Inflammatory macrophage treated with lipopolysaccharide for 4 hours (primary cell): ENCODE results near the gene C1orf159.
"Not testable (repeated sequence)": the region's sequence is repeated elsewhere in the genome, so short reads cannot be mapped to it uniquely, and the experiment has no call there.

Source experiments
- DNase-seq: peaks from one replicate; pipeline ENCODE4 v3.0.0-alpha.2; 2020

The C1orf159 gene

DNA sequence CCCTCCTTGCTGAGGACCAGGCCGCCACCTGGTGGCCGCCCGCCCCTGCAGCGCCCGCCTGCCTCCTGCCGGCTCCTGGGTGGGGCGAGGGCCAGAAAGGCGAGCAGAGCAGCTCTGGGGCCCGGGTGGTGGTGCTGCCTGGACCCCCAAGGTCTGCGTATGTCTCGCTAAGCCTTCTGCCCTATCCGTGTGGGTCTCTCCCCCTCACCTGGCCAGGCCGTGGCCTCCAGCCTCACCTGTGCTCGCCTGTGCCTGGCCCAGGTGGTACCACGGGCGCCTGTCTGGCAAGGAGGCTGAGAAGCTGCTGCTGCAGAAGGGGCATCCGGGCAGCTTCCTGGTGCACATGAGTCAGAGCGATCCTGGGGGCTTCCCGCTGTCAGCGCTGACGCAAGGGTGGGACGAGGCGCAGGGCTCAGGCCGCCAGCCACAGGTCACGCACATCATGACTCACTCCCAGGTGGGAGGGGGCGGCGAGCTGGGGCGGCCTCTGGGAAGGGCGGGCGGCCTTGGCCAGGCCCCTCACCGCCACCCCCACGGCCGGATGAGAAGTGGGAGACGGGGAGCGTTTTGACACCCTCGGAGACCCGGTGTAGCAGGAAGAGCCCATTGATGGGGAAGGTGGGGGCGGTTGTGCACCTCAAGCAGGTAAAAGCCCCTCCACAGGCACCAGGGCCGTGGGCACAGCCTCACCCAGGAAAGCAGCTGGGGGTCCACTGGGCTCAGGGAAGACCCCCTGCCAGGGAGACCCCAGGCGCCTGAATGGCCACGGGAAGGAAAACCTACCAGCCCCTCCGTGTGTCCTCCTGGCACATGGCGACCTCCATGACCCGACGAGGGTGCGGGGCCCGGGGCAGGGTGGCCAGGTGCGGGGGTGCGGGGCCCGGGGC lies 51.7 kb downstream of the C1orf159 start:
- peak; percentile 84 for DNase-seq

DNA sequence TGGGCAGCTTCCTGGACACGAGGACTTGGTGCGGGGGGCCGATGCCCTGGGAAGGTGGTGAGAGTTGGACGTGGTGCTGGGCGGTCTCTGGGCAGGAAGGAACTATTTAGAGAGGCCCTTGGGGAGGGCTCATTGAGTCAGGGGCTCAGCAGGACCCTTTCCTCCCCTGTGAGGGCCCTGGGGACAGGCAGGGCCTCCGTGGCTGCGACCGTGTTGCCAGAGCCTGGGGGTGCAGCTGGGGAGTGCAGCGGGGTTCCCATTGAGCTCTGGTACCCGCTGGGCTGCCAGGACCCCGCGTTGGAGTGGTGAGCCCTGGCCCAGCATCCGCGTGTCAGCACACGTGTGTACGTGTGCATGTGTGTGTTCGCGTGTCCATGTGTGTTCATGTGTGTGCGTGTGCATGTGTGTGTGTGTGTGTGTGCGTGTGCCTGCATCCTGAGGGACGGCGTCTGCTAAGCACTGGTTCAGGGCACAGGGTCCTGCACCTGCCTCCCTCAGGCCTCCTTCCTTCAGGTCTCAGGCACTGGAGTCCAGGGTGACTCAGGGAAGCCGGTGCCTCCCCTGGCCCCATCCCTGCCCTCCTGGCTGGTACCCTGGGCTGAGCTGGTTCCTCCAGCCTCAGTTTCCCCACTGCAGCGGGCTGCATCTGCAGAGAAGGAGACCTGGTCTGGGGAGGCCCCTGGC lies 52.5 kb downstream of the C1orf159 start:
- no peak for DNase-seq

DNA sequence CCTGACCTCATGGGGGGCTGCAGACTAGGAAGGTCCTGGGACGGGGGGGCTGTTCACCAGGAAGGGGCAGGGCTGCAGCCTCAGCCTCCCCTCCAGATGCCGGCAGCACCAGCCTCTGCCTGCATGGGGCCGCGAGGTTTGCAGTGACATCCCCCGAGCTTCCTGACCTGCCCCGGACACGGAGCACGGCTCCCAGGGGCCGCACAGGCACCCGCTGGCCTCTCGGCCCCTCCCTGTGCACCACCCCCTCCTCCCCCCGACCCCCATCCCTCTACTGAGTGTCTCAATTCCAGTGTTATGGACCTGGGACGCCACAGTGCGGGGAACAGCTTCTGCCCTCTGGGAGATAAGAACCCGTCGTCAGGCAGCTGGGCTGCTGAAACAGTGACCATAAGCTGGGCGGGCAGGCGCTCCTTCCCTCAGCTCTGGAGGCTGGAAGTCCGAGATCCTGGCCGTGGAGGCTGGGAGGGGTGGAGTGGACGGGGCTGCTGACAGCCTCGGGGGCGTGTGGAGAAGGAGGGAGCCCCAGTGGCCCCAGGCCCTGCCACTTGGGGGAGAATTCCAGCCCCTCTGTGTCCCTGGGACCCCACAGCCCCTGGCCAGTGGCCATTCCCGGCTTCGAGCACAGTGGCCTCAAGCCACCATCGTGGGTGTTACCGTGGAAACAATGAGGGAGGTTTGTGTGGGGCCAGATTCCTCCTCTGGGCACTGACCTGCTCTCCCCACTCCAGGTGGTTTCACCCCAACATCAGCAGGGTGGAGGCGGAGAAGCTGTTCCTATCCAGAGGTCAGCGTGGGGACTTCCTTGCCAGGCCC lies 53.3 kb downstream of the C1orf159 start:
- no peak for DNase-seq

DNA sequence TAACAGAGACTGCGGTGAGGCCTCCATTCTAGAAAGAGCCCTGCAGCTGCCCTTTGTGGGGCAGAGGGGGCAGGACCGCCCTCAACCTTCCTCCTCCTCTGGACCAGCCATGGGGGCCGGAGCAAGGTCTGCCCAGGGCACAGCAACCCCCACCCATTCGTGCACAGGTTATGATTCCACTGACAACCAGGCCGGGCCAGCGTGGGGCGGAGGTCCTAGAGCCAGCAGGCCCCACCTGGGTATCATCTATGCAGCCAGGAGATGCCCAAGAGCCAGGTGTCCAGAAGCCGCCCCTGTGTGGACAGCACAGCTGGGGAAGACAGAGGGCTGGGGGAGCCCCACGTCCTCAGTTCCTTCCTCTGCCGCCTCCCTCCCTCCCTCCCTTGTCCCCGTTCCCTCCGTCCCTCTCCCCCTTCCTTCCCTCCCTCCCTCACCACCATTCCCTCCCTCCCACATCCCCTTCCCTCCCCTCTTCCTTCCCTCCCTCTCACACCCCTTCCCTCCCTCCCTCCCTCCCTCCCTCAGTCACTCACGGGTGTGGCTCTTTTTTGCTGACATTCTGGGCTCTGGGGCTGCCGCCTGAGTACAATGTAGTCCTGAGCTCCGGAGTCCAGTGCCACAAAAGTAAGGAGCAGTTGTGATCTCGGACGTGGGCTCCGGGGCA lies 54.1 kb downstream of the C1orf159 start:
- peak; percentile 31 for DNase-seq

DNA sequence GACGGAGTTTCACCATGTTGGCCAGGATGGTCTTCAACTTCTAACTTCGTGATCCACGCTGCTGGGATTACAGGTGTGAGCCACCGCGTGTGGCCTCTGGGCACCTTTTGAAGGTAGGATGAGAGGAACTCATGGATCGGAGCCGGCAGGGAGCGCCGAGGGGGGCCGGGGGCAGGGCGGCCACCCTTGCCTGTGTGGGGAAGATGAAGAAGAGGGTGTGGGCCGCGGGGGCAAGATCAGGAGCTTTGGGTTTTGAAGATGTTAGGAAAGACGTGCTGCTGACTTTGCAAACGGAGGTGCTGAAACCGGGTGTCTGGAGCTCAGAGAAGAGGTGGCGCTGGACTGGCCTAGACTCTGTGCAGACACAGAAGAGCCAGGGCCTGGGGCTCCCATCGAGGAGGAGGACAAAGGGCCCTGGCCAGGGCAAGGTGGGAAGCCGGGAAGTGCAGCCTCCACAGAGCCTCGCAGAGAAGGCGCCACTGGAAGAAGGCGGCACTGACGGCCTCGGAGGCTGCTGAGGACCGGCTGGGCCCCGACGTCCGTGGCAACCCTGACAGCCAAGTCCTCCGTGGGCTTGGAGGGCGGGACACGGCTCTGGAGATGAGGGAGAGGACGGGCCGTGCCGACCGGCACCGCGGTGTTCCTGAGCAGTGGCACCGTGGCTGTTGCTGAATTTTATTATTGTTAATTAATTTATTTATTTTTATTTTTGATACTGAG lies 55.4 kb downstream of the C1orf159 start:
- DNase-seq = no peak

DNA sequence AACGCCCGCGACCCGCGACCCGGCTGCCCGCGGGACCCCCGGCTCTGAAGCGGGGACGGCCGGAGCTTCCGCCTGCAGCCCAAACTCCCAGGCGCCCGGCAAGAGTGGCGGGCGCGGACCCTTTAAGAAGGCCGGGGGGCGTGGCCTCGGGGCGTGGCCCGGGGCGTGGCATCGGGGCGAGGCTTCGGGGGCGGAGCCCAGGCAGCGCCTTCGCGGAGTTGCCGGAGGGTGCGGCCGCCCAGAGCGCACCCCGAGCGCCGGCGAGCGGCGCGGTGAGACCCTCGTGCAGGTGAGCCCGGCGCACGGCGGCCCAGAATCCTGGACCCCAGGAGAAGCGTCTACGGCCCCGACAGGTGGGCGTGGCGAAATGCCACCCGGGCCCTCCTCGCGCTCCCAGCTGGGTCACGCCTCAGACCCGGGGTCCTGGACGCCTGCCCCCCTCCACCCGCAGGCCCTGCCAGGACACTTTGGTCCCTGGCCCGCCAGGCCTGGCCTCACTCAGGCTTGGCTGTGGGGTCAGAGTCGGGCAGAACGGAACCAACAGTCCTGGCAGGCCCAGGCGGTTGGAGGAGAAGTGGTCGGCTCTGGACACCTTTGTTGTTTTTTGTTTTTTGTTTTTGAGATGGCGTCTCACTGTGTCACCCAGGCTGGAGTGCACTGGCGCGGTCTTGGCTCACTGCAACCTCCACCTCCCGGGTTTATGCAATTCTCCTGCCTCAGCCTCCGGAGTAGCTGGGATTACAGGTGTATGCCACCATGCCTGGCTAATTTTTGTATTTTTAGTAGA lies 56.2 kb downstream of the C1orf159 start:
- DNase-seq = peak; percentile 86

DNA sequence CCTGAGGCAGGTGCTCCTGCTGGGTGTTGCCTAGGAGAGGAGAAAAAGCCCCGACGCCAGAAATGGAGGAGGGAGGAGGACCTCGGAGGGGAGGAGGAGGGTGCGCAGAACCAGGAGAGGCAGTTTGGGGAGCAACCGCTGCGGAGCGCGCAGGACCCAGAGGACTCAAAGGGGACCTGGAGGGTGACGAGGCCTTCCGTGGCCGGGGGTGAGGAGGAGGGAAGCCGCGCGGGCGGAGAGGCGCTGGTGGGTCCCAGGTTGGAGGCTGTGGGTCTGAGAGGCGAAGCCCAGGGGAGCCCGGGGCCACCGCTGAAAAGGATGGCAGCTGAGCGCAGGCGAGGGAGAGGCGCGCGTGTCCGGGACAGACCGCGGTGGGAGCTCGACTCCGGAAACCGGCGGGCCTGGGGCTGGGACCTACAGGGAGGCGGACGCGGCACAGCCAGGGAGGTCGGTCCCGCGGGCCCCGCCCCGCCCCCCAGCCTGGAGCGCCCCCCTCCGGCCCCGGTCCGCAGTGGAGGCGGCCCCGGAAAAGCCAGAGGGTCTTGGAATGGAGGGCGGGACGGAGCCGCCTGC lies 56.9 kb downstream of the C1orf159 start:
- DNase-seq = no peak

DNA sequence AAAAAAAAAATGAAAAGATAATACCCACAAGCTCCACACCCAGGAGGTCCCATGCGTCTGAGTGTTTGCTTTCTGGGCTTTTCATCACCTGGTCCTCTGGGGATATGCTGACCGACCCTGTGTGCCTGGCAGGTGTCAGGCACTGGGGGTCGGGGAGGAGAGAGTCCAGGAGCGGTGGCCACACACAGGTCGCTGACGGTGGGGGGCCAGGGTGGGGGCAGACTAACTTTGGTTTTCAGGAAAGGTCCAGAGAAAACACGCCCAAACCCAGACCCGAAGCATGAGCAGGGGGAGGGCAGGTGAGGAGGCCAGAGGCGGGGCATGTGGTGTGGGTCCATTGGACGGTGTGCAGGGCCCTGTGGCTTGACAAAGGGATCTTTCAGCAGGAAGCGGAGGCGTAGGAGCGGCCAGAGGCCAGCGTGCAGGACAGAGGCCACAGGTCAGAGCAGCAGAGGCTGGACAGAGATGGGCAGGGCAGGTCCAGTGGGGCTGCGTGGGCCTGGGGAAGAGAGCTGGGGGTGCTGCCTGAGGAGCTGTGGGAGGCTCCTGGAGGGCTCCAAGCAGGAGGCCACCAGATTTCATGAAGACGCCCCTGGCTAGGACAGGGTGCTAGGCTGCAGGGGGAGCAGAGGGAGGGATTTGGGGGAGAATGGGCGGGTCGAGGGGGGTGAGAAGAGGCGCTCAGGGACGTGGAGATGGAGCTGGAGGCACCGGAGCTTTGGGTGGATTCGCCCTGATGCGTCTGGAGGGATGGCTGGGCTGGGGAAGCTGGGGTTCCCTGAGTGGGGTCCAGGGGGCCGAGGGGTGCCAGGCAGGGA lies 57.6 kb downstream of the C1orf159 start:
- DNase-seq = no peak

DNA sequence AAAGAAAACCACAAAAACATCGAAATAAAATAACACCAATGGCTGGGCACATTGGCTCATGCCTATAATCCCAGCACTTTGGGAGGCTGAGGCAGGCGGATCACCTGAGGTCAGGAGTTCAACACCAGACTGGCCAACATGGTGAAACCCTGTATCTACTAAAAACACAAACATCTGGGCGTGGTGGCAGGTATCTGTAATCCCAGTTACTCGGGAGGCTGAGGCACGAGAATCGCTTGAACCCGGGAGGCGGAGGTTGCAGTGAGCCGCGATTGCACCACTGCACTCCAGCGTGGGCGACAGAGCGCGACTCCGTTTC lies 58.2 kb downstream of the C1orf159 start:
- DNase-seq = not testable (repeated sequence)

DNA sequence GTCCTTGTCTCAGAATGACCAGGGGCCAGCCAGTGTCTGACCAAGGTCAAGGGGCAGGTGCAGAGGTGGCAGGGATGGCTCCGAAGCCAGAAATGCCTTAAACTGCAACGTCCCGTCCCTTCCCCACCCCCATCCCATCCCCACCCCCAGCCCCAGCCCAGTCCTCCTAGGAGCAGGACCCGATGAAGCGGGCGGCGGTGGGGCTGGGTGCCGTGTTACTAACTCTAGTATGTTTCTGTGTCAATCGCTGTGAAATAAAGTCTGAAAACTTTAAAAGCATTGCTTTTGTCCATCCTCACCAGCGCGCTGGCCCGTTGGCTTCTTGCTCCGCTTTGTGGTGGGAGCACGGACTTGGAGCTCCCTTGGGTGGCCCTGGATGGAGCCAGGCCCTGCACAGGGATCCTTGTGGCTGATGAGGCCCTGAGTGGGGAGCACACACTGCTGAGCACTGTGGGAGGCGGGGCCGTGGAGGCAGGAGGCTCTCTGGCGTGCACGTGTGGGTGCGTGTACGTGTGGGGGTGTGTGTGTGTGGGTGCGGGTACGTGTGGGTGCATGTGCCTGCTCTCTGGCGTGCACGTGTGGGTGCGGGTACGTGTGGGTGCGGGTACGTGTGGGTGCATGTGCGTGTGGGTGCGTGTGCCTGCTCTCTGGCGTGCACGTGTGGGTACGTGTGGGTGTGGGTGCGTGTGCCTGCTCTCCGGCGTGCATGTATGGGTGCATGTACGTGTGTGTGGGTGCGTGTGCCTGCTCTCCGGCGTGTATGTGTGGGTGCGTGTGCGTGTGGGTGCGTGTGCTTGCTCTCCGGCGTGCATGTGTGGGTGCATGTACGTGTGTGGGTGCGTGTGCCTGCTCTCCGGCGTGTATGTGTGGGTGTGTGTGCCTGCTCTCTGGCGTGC lies 59.8 kb downstream of the C1orf159 start:
- DNase-seq = no peak

DNA sequence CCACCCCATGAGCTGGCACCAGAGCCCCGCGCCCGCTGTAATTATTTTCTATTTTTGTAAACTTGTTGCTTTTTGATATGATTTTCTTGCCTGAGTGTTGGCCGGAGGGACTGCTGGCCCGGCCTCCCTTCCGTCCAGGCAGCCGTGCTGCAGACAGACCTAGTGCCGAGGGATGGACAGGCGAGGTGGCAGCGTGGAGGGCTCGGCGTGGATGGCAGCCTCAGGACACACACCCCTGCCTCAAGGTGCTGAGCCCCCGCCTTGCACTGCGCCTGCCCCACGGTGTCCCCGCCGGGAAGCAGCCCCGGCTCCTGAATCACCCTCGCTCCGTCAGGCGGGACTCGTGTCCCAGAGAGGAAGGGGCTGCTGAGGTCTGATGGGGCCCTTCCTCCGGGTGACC lies 60.9 kb downstream of the C1orf159 start:
- no peak for DNase-seq

DNA sequence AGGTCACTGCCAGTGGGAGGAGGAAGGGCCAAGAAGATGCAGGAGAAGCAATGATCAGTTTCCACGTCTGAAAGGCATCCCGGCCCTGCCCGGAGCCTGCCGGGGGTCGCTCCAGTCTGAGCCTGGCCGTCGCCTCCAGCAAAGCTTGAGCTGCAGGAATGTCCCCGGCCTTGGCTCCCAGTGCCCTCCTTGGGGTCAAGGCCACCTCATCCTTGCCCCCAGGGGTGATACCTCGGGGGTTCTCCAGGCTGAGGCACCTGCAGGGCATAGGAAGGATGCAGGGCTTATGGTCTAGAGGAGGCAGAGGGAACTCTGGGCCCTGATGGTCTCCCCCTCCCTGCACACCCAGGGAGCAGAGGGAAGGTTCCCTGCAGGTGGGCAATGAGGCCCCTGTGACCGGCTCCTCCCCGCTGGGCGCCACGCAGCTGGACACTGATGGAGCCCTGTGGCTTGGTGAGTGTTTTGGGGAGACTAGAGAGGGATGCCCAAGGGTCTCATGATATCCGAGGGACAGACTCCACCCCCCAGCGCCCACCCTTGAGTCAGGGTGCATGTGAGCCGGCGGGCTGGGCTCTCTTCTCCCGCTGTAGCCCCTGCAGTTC lies 61.7 kb downstream of the C1orf159 start:
- DNase-seq = no peak

DNA sequence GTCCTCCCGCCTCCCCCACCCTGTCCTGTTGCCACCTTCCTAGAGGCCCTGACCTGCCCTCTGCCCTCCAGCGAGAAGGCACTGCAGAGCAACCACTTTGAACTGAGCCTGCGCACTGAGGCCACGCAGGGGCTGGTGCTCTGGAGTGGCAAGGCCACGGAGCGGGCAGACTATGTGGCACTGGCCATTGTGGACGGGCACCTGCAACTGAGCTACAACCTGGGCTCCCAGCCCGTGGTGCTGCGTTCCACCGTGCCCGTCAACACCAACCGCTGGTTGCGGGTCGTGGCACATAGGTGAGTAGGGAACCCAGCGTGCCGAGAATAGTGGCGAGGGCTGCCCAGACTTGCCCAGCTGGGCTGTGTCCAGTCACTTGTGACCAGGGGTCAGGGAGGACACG lies 62.2 kb downstream of the C1orf159 start:
- no peak for DNase-seq

DNA sequence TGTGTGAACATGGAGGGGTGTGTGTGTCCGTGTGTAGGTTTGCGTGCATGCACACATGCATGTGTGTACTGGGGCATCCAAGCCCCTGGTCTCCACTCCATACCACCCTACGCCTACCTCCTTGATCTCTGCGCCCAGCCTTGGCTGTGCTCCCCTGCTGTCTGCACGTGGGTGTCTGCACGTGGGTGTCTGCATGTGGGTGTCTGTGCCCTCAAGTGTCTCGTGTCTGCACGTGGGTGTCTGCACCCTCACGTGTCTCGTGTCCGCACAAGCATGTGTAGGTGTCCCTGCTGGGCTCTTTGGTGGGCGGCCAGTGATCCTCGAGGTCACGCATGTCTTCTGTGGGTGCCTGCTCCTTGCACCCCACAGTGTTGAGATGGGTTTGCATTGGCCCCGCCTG lies 62.9 kb downstream of the C1orf159 start:
- DNase-seq = no peak

DNA sequence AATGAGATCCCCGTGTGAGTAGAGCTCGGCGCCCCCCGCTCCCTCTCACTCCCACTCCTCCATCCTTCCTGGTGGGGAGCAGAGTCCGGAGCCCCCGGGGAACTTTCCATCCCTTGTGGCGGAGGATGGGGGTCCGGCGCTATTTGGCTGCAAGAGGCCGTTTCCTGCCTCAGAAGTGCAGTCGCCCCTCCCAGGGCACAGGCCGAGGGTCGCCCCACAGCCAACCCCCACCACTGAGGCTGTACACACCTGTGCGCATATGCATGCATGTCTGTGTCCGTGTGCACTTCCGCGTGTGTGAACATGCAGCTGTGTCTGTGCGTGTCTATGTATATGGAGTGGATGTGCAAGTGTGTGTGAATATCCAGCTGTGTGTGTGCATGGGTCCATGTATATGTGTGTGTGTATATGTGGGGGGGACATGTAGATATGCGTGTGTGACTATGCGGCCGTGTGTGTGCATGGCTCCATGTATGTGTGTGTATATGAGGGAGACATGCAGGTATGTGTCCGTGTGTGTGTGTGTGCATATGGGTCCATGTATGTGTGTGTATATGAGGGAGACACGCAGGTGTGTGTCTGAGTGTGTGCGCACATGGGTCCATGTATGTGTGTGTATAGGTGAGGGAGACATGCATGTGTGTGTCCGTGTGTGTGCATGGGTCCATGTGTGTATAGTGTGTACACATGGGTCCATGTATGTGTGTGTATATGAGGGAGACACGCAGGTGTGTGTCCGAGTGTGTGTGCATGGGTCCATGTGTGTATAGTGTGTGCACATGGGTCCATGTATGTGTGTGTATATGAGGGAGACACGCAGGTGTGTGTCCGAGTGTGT lies 63.7 kb downstream of the C1orf159 start:
- DNase-seq = no peak

DNA sequence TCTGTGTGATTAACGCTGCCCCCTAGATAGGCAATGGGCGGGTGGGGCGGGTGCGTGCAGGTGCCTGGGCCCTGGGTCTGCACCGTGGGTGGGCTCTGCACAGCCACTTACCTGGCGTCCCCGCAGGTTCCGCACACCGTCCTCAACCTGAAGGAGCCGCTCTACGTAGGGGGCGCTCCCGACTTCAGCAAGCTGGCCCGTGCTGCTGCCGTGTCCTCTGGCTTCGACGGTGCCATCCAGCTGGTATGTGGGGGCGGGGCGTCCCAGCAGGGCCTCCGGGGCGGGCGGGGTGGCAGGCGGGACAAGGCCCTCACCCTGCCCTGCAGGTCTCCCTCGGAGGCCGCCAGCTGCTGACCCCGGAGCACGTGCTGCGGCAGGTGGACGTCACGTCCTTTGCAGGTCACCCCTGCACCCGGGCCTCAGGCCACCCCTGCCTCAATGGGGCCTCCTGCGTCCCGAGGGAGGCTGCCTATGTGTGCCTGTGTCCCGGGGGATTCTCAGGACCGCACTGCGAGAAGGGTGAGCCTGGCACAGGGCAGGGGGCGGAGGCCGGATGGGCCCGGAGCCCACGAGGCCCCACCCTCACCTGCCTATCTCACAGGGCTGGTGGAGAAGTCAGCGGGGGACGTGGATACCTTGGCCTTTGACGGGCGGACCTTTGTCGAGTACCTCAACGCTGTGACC lies 64.6 kb downstream of the C1orf159 start:
- DNase-seq = no peak

DNA sequence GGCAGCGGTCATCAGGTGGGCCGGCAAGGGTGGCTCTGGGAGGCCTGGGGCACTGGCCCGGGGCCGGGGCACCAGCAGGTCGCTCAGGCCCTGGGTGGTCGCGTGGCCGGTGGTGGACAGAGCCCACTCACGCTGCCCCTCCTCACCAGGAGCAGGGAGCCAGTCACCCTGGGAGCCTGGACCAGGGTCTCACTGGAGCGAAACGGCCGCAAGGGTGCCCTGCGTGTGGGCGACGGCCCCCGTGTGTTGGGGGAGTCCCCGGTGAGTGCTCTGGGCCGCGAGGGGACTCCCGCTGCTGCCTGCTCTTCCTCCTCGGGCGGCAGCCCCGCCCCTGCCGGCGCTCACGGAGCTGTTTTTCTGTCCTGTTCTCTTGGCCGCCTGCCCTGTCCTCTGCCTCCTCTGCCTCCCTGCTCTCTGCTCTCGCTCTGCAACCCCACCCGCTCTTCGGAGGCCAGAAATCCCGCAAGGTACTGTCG lies 65.3 kb downstream of the C1orf159 start:
- no peak for DNase-seq
